ENCODE data around the gene MPI.
"Not testable (repeated sequence)": the region's sequence is repeated elsewhere in the genome, so short reads cannot be mapped to it uniquely, and the experiment has no call there.

The MPI gene

GRCh38 chr15:74903676-74904075, 13.8 kb downstream of the MPI start:
- Histone ChIP-seq H3K36me3 (ENCODE audit: control insufficient read depth, insufficient read depth, low read length) (peaks cover 24% of the 10 kb centered on the region), H3K9me3 (ENCODE audit: control insufficient read depth, low read length) (no peaks in the 10 kb centered on the region), H3K27ac (ENCODE audit: insufficient read depth, low read depth, low read length, poor library complexity, severe bottlenecking) (no peak overlapping the region), H3K4me3 (ENCODE audit: insufficient read depth, low read depth, low read length) (no peak overlapping the region), H3K27me3 (ENCODE audit: control insufficient read depth, insufficient read depth, low read length, poor library complexity, severe bottlenecking) (no peaks in the 10 kb centered on the region), H3K4me1 (ENCODE audit: control insufficient read depth, insufficient read depth, low read length) (no peaks in the 10 kb centered on the region)
- 95 to 96% methylated on average over 1 of the region's 1 CpG for WGBS, 2 experiments

DNA sequence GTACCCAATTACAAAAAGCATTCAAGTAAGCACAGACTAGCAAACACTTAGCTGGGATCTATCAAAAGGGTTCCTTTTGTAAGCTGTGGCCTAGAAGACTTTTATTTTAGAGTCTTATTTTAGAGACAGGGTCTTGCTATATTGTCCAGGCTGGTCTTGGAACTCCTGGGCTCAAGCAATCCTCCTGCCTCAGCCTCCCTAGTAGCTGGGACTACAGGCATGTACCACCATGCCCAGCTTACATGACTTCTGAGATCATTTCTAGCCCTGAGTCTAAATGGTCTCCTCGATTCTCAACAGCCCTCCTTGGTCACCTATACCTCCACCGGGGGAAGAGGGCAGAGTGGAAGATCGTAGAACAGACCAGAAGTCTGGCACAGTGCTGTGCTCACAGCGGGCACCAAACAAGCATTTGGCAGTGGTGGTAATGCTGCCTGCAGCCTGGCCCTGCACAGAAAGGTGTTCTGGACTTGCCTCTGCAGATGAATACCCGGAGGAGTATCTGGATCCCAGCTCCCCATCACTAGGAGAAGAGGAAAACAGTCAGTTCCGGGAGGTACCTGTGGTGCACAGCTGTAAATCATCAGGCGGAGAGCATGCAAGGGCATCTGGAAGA, 14.5 kb downstream of the MPI start:
- H3K27me3 ChIP-seq (ENCODE audit: control insufficient read depth, insufficient read depth, low read length, poor library complexity, severe bottlenecking): no peaks in the 10 kb centered on the region
- H3K4me1 ChIP-seq (ENCODE audit: control insufficient read depth, insufficient read depth, low read length): no peaks in the 10 kb centered on the region
- no peak overlapping the region for H3K27ac ChIP-seq (ENCODE audit: insufficient read depth, low read depth, low read length, poor library complexity, severe bottlenecking)
- WGBS, 2 experiments: 94 to 96% methylated on average over 7 of the region's 7 CpGs
- H3K36me3 ChIP-seq (ENCODE audit: control insufficient read depth, insufficient read depth, low read length): peaks cover 19% of the 10 kb centered on the region
- no peak overlapping the region for H3K4me3 ChIP-seq (ENCODE audit: insufficient read depth, low read depth, low read length)
- no peaks in the 10 kb centered on the region for H3K9me3 ChIP-seq (ENCODE audit: control insufficient read depth, low read length)

GRCh38 chr15:74906067-74906449, 16.2 kb downstream of the MPI start:
- Histone ChIP-seq H3K36me3 (ENCODE audit: control insufficient read depth, insufficient read depth, low read length) (peaks cover 13% of the 10 kb centered on the region), H3K27me3 (ENCODE audit: control insufficient read depth, insufficient read depth, low read length, poor library complexity, severe bottlenecking) (no peaks in the 10 kb centered on the region), H3K4me3 (ENCODE audit: insufficient read depth, low read depth, low read length) (peak overlapping the region; percentile 97), H3K9me3 (ENCODE audit: control insufficient read depth, low read length) (no peaks in the 10 kb centered on the region), H3K4me1 (ENCODE audit: control insufficient read depth, insufficient read depth, low read length) (no peaks in the 10 kb centered on the region), H3K27ac (ENCODE audit: insufficient read depth, low read depth, low read length, poor library complexity, severe bottlenecking) (peak overlapping the region; percentile 84)
- WGBS, 2 experiments: 0% methylated on average over 20 of the region's 20 CpGs

DNA sequence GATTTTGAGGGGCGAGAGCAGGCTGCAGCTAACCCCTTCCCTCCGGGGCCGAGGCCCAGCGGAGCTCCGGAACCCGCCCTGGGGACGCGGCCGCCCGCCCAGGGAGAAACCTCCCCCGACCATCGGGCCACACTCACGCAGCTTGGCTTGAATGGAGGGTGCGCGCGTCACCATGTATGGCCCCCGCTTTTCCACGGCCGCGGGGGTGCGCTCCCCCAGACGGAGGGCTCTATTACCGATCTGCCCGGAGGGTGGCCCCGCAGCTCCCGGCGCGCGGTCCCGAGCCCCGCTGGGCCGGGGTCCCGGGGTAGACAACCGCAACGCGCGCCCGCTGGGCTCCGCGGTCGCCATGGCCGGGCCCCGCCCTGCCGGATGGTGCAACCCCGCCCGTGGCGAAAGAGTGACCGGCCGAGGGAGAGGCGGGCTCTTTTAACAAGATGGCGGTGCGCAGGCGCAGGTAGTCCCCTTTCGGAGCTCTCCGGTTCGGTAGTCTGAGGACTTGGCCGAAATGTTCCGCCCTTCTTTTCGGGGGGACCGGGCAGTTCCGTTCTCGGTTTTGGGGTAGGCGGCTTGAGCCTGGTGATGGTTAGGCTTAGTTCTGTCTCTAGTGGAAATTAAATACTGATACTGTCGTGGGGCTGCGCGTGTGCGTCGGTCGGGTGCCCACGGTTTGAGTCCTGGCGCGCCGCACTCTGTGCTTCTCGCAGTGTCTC, 16.8 kb downstream of the MPI start, which contains the start of gene FAM219B:
Gene FAM219B, minus strand, starts transcription at position 402 of the 713 bp plus-strand sequence. Its CDS starts 51 bp downstream, at position 351.
- WGBS, 2 experiments: 1% methylated on average over 74 of the region's 74 CpGs
- H3K4me3 ChIP-seq (ENCODE audit: insufficient read depth, low read depth, low read length): peak within 1 kb of the TSS; percentile 97
- H3K36me3 ChIP-seq (ENCODE audit: control insufficient read depth, insufficient read depth, low read length): peaks cover 15% of the 10 kb centered on the region

DNA sequence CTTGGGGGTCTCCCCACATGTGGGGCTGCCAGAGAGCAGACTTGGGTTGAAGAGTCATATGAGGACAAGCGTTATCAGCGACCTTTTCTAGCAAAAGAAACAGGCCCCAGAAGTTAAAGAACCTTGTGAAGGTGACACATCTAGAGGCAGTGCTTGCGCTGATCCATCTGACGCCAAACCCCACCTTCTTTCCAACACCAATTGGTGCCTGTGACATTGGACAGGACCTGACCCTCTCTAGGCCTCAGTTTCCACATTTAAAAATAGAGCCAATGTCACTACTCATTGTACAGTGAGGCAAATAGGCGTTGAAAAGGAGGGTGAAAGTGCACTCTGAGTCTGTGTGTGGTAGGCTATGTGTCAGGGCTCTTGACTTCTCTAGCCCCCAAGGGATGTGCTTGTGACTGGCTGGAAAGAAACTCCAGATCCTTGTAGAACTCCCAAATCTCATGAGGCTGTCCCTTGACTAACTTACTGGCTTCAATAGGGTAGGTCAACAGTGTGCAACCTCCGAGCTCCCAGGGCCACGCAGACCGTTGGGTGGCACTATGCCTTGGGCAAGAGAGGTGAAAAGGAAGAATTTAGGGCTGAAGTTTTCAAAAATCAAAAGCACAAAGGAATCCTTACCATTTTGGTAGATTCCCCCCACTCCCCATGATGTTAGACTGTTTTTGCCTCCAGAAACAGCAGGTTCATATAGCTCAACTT, 17.5 kb downstream of the MPI start:
- Histone ChIP-seq H3K4me1 (ENCODE audit: control insufficient read depth, insufficient read depth, low read length) (no peaks in the 10 kb centered on the region), H3K27ac (ENCODE audit: insufficient read depth, low read depth, low read length, poor library complexity, severe bottlenecking) (no peak overlapping the region), H3K27me3 (ENCODE audit: control insufficient read depth, insufficient read depth, low read length, poor library complexity, severe bottlenecking) (no peaks in the 10 kb centered on the region), H3K9me3 (ENCODE audit: control insufficient read depth, low read length) (no peaks in the 10 kb centered on the region), H3K36me3 (ENCODE audit: control insufficient read depth, insufficient read depth, low read length) (peaks cover 22% of the 10 kb centered on the region), H3K4me3 (ENCODE audit: insufficient read depth, low read depth, low read length) (peak overlapping the region; percentile 97)
- WGBS, 2 experiments: 49 to 57% methylated on average over 8 of the region's 8 CpGs

More for the DNA sequence above, 16.8 kb downstream of the MPI start, which contains the start of gene FAM219B:
- H3K4me1 ChIP-seq (ENCODE audit: control insufficient read depth, insufficient read depth, low read length): no peaks in the 10 kb centered on the region
- H3K27me3 ChIP-seq (ENCODE audit: control insufficient read depth, insufficient read depth, low read length, poor library complexity, severe bottlenecking): no peaks in the 10 kb centered on the region
- H3K9me3 ChIP-seq (ENCODE audit: control insufficient read depth, low read length): no peaks in the 10 kb centered on the region
- H3K27ac ChIP-seq (ENCODE audit: insufficient read depth, low read depth, low read length, poor library complexity, severe bottlenecking): peak within 1 kb of the TSS; percentile 84

DNA sequence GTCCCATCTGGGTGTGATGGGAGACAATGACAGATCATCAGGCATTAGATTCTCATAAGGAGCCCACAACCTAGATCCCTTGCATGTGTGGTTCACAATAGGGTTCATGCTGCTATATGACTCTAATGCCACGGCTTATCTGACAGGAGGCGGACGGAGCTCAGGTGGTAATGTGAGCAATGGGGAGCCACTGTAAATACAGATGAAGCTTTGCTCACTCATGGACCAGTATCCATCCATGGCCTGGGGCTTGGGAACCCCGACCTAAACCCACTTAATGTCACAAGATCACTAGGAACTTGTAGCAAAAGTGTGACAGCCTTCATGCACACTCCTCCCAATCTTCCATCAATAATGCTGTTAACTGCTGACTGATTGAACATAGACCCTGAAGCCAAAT, 18.8 kb downstream of the MPI start:
- no peak overlapping the region for H3K4me3 ChIP-seq (ENCODE audit: insufficient read depth, low read depth, low read length)
- no peak overlapping the region for H3K27ac ChIP-seq (ENCODE audit: insufficient read depth, low read depth, low read length, poor library complexity, severe bottlenecking)
- no peaks in the 10 kb centered on the region for H3K27me3 ChIP-seq (ENCODE audit: control insufficient read depth, insufficient read depth, low read length, poor library complexity, severe bottlenecking)
- WGBS, 2 experiments: 95 to 96% methylated on average over 4 of the region's 4 CpGs
- H3K9me3 ChIP-seq (ENCODE audit: control insufficient read depth, low read length): no peaks in the 10 kb centered on the region
- H3K4me1 ChIP-seq (ENCODE audit: control insufficient read depth, insufficient read depth, low read length): no peaks in the 10 kb centered on the region
- H3K36me3 ChIP-seq (ENCODE audit: control insufficient read depth, insufficient read depth, low read length): peaks cover 20% of the 10 kb centered on the region

DNA sequence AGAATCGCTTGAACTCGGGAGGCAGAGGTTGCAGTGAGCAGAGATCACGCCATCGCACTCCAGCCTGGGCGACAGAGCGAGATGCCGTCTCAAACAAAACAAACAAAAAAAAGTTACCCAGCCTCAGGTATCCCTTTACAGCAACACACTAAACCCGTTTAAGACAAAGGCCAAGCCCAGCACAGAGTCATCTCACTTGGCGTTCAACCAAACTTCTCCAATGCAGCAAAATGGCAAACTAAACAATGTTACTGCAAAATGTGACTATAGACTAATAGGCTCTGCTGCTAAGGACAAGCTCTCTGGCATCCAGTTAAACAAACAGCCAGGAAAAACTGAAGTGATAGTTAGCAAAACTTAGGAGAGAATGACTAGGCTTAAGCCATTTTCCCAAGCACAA, 23.2 kb downstream of the MPI start:
- H3K36me3 ChIP-seq (ENCODE audit: control insufficient read depth, insufficient read depth, low read length): peaks cover 29% of the 10 kb centered on the region
- 95 to 96% methylated on average over 9 of the region's 9 CpGs for WGBS, 2 experiments
- no peak overlapping the region for H3K27ac ChIP-seq (ENCODE audit: insufficient read depth, low read depth, low read length, poor library complexity, severe bottlenecking)
- no peaks in the 10 kb centered on the region for H3K9me3 ChIP-seq (ENCODE audit: control insufficient read depth, low read length)
- no peaks in the 10 kb centered on the region for H3K27me3 ChIP-seq (ENCODE audit: control insufficient read depth, insufficient read depth, low read length, poor library complexity, severe bottlenecking)
- no peak overlapping the region for H3K4me3 ChIP-seq (ENCODE audit: insufficient read depth, low read depth, low read length)
- H3K4me1 ChIP-seq (ENCODE audit: control insufficient read depth, insufficient read depth, low read length): no peaks in the 10 kb centered on the region

- WGBS, 2 experiments: 95 to 96% methylated on average over 8 of the region's 8 CpGs
- H3K36me3 ChIP-seq (ENCODE audit: control insufficient read depth, insufficient read depth, low read length): peaks cover 33% of the 10 kb centered on the region
- not testable (repeated sequence) for H3K9me3 ChIP-seq (ENCODE audit: control insufficient read depth, low read length); H3K4me1 ChIP-seq (ENCODE audit: control insufficient read depth, insufficient read depth, low read length); H3K4me3 ChIP-seq (ENCODE audit: insufficient read depth, low read depth, low read length); H3K27ac ChIP-seq (ENCODE audit: insufficient read depth, low read depth, low read length, poor library complexity, severe bottlenecking); H3K27me3 ChIP-seq (ENCODE audit: control insufficient read depth, insufficient read depth, low read length, poor library complexity, severe bottlenecking)
These were observed 24.0 kb downstream of the MPI start for GRCh38 chr15:74913799-74914198.

GRCh38 chr15:74917676-74918075, 27.8 kb downstream of the MPI start:
- WGBS, 2 experiments: 92 to 97% methylated on average over 5 to 6 of the region's 6 CpGs
- no peaks in the 10 kb centered on the region for H3K27me3 ChIP-seq (ENCODE audit: control insufficient read depth, insufficient read depth, low read length, poor library complexity, severe bottlenecking)

DNA sequence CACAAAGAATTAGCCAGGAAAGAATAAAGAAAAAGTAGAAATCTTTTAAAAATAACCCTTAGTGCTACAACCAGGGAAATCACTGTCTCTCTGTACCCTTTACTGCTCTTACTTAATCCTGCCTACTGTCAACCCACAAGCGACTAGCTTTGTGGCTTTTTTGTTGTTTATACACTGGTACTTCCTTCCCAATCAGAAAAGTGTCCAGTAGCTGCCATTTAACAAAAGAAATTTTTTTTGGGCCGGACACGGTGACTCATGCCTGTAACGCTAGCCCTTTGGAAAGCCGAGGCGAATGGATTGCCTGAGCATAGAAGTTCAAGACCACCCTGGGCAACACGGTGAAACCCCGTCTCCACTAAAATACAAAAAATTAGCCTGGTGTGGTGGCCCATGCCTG, 30.6 kb downstream of the MPI start:
- Histone ChIP-seq H3K9me3 (ENCODE audit: control insufficient read depth, low read length) (no peaks in the 10 kb centered on the region), H3K4me3 (ENCODE audit: insufficient read depth, low read depth, low read length) (no peak overlapping the region), H3K36me3 (ENCODE audit: control insufficient read depth, insufficient read depth, low read length) (peaks cover 42% of the 10 kb centered on the region), H3K27ac (ENCODE audit: insufficient read depth, low read depth, low read length, poor library complexity, severe bottlenecking) (no peak overlapping the region), H3K4me1 (ENCODE audit: control insufficient read depth, insufficient read depth, low read length) (no peaks in the 10 kb centered on the region), H3K27me3 (ENCODE audit: control insufficient read depth, insufficient read depth, low read length, poor library complexity, severe bottlenecking) (no peaks in the 10 kb centered on the region)
- WGBS, 2 experiments: 94 to 96% methylated on average over 8 of the region's 8 CpGs

More at GRCh38 chr15:74917676-74918075, 27.8 kb downstream of the MPI start:
- Histone ChIP-seq H3K9me3 (ENCODE audit: control insufficient read depth, low read length) (no peaks in the 10 kb centered on the region), H3K4me1 (ENCODE audit: control insufficient read depth, insufficient read depth, low read length) (no peaks in the 10 kb centered on the region), H3K36me3 (ENCODE audit: control insufficient read depth, insufficient read depth, low read length) (peaks cover 39% of the 10 kb centered on the region), H3K4me3 (ENCODE audit: insufficient read depth, low read depth, low read length) (no peak overlapping the region), H3K27ac (ENCODE audit: insufficient read depth, low read depth, low read length, poor library complexity, severe bottlenecking) (no peak overlapping the region)

All from ectodermal cell (in vitro differentiated cells).